Esophagus (tissue), 2 donors: ENCODE data around the gene CCDC27. TPM values are rescaled to one million over a fixed set of nuclear protein-coding genes. Genes with fewer than 3 reads are reported as not detected.

ENCODE experiments used
- H3K27ac ChIP-seq, 2 donors: one replicate each; pipeline ENCODE4 v1.5.1; 2013; ENCODE audit warnings: low read depth in 2 of 2, mild to moderate bottlenecking in 2 of 2, inconsistent platforms in 1 of 2, low read length in 1 of 2, moderate library complexity in 1 of 2
- H3K27me3 ChIP-seq, 2 donors: one replicate each; pipeline ENCODE4 v1.6.1; 2013; ENCODE audit warnings: low read length in 2 of 2, control low read depth in 1 of 2, mild to moderate bottlenecking in 1 of 2; ENCODE audit not compliant: insufficient read depth in 2 of 2, control insufficient read depth in 1 of 2
- H3K36me3 ChIP-seq, 2 donors: one replicate each; pipeline ENCODE4 v1.6.1; 2013; ENCODE audit warnings: low read length in 1 of 2; ENCODE audit not compliant: control insufficient read depth in 2 of 2, insufficient read depth in 2 of 2
- H3K4me1 ChIP-seq, 2 donors: one replicate each; pipeline ENCODE4 v1.6.1; 2013; ENCODE audit warnings: low read length in 1 of 2; ENCODE audit not compliant: control insufficient read depth in 2 of 2, insufficient read depth in 2 of 2
- H3K4me3 ChIP-seq, 2 donors: one replicate each; pipeline ENCODE4 v1.5.1; 2013; ENCODE audit warnings: low read length in 2 of 2, mild to moderate bottlenecking in 2 of 2, low read depth in 1 of 2, moderate library complexity in 1 of 2
- H3K9me3 ChIP-seq, 2 donors: one replicate each; pipeline ENCODE4 v1.6.1; 2013; ENCODE audit warnings: mild to moderate bottlenecking in 2 of 2, low read depth in 1 of 2, low read length in 1 of 2, moderate library complexity in 1 of 2; ENCODE audit not compliant: control insufficient read depth in 2 of 2, insufficient read depth in 1 of 2
- WGBS, 2 donors: extraction: QIAGEN DNeasy Blood & Tissue Kit; methylation state at CpG; one replicate each; pipeline ENCODE4 v1.1.7; 2013; 5-methylcytosine and 5-hydroxymethylcytosine counted together
- polyA plus RNA-seq, 2 donors: library from polyadenylated mRNA; stranded (reverse); fragments of 200-250 nt; gene quantifications; one replicate each; pipeline ENCODE4 v1.2.3, GENCODE V29; 2013
- donor health status: healthy with polysubstance abuse.
- donor health status: Bipolar disorder and iron deficiency.

Gene CCDC27
- polyA plus RNA-seq, 2 donors: not detected

DNA sequence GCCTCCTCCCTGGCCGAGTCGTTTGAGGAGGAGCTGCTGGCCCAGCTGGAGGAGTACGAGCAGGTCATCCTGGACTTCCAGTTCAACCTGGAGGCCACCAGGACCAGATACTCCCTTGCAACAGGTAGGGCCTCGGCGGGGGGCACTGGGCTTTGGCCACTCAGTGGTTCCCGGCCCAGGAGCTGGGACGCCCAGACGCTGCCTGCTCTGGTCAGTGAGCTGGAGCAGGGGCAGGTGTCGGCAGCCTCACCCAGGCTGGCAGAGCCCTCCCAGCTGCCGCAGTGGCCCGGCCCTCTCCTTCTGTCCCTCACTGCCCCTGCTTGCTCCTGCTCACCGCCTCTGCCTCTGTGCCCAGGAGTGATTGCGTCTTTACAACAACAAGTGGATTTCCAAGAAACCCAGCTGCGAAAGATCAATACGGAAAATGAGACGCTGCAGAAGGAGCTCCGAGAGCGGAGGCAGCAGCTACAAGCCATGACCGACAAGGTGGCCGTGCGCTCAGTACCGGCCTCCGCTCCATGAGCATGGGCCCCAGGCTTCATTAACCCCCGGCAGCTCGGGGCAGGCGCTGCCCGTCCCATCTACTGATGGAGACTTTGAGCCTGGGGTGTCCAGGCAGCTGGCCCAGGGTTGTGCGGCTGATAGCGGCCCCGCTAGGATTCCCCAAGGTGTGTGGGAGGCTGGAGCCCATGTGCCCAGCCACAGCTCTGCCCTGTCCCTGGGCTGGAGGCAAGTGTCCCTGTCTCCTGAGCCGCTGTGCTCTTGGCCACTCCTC lies 11.3 kb downstream of the CCDC27 start:
- H3K4me1 ChIP-seq: no peaks in the 10 kb centered on the region
- peaks cover 0 to 3% of the 10 kb centered on the region in 2 donors for H3K9me3 ChIP-seq
- WGBS, 2 donors: 76 to 79% methylated on average over 28 to 31 of the region's 31 CpGs
- no peak overlapping the region for H3K27ac ChIP-seq
- no peaks in the 10 kb centered on the region for H3K27me3 ChIP-seq
- no peak overlapping the region for H3K4me3 ChIP-seq
- H3K36me3 ChIP-seq: no peaks in the 10 kb centered on the region

- 87 to 91% methylated on average over 17 of the region's 17 CpGs for WGBS, 2 donors
- Histone ChIP-seq H3K9me3 (no peaks in the 10 kb centered on the region), H3K36me3 (no peaks in the 10 kb centered on the region), H3K27me3 (no peaks in the 10 kb centered on the region), H3K4me1 (peaks cover 4 to 5% of the 10 kb centered on the region in 2 donors), H3K27ac (no peak overlapping the region), H3K4me3 (no peak overlapping the region)
Measured at GRCh38 chr1:3767328-3767925, 15.2 kb downstream of the CCDC27 start.

DNA sequence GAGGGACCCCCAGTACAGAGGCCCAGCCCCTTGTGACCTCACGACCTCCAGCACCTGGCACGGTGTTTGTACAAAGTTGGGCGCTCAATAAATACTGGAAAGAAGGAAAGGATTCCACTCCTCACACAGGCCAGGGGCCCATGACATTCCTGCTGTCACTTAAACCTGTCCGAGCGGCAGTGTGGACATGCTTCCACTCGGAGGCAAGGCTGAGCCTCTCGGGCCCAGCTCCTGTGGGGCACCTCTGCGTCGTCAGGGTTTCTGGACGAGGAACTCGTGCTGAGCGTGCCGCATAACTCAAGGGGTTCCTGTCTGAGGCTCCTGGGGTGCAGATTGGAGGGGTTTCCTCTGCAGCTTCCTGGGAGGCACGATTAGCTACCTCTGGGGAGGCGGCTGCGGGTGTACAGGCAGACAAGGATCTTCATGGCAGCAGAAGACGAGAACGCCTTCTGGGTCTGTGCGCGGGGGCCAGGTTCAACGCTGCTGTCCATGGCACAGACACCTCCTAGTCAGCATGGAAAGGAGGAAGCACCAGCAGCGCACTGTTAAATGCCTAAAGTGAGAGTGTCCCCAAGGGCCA lies 16.7 kb downstream of the CCDC27 start:
- H3K27me3 ChIP-seq: no peaks in the 10 kb centered on the region
- no peak overlapping the region for H3K4me3 ChIP-seq
- no peaks in the 10 kb centered on the region for H3K36me3 ChIP-seq
- H3K9me3 ChIP-seq: no peaks in the 10 kb centered on the region
- H3K4me1 ChIP-seq: peaks cover 4 to 14% of the 10 kb centered on the region in 2 donors
- 91 to 92% methylated on average over 22 of the region's 22 CpGs for WGBS, 2 donors
- no peak overlapping the region for H3K27ac ChIP-seq

DNA sequence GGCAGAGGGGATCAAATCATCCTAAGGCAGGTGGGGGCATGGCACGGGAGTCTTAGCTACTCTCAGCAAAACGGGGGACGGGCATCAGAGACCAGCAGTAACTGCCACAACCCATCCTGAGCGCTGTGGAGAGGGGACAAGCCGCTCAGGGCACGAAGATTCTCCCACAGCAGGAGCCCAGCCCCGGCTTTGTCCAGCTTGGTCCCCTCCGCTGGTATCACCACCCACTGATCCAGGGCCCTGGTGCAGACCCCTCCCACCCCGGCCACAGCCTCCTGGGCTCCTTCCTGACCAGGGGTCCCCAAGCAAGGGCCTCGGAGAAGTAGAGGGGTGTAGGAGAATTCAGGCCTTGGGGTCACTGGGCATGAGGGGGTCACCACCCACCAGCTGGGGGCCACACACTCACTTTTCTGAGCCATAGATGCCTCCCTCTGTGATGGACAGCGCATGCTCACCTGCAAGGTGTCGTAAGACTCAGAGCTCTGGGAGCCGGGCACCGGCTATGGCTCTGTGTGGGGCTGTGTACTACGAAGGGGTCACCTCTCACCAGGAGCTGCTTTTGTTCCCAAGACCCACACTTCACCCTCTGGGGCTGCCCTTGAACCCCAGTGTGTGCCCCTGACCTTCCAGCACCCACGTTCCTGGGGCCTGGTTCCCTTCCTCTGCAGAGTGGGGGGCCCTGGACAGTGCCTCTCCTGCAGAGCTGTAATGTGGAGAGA lies 18.0 kb downstream of the CCDC27 start:
- Histone ChIP-seq H3K9me3 (no peaks in the 10 kb centered on the region), H3K4me1 (peaks cover 4 to 14% of the 10 kb centered on the region in 2 donors), H3K36me3 (no peaks in the 10 kb centered on the region), H3K27me3 (no peaks in the 10 kb centered on the region), H3K27ac (no peak overlapping the region), H3K4me3 (no peak overlapping the region)
- 88 to 91% methylated on average over 16 of the region's 16 CpGs for WGBS, 2 donors

GRCh38 chr1:3771108-3772026 lies 19.1 kb downstream of the CCDC27 start:
- 49 to 51% methylated on average over 32 of the region's 32 CpGs for WGBS, 2 donors
- peak overlapping the region; percentile 34 to 54 for H3K4me3 ChIP-seq
- no peaks in the 10 kb centered on the region for H3K27me3 ChIP-seq
- H3K27ac ChIP-seq: no peak overlapping the region
- peaks cover 7 to 25% of the 10 kb centered on the region in 2 donors for H3K4me1 ChIP-seq
- H3K36me3 ChIP-seq: no peaks in the 10 kb centered on the region
- no peaks in the 10 kb centered on the region for H3K9me3 ChIP-seq

DNA sequence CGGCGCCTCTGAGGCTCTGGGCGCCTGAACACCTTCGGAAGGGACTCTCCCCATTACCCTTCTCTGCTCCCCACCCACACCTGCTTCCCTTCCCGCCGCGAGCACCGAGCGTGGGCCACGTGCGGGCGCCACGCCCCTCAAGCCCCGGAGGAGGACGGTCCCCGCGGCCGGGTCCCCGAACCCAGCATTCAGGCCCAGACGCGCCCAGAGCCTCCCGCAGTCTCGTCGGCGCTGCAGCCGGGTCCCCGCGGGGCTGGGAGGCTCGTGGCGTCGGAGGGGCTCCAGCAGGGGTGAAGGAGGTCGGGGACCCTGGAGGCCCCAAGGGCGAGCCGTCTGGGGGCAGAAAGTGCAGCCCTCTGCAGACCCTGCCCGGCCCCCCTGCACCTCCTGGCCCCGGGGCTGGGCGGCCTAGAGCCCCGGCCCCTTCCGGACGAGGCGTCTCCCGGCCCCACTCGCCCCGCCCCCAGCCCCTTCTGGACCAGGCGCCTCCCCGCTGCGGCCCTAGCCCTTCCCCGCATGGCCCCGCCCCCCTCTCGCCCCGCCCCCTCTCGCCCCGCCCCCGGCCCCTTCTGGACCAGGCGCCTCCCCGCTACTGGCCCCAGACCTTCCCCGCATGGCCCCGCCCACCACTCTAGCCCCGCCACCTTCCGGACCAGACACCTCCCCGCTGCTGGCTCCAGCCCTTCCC lies 19.9 kb downstream of the CCDC27 start:
- Histone ChIP-seq H3K36me3 (no peaks in the 10 kb centered on the region), H3K9me3 (no peaks in the 10 kb centered on the region), H3K4me1 (peaks cover 7 to 32% of the 10 kb centered on the region in 2 donors), H3K4me3 (peak overlapping the region; percentile 34 to 54), H3K27me3 (no peaks in the 10 kb centered on the region), H3K27ac (peak overlapping the region in 1 of 2 donors; percentile 34)
- 0 to 1% methylated on average over 36 to 60 of the region's 61 CpGs for WGBS, 2 donors

DNA sequence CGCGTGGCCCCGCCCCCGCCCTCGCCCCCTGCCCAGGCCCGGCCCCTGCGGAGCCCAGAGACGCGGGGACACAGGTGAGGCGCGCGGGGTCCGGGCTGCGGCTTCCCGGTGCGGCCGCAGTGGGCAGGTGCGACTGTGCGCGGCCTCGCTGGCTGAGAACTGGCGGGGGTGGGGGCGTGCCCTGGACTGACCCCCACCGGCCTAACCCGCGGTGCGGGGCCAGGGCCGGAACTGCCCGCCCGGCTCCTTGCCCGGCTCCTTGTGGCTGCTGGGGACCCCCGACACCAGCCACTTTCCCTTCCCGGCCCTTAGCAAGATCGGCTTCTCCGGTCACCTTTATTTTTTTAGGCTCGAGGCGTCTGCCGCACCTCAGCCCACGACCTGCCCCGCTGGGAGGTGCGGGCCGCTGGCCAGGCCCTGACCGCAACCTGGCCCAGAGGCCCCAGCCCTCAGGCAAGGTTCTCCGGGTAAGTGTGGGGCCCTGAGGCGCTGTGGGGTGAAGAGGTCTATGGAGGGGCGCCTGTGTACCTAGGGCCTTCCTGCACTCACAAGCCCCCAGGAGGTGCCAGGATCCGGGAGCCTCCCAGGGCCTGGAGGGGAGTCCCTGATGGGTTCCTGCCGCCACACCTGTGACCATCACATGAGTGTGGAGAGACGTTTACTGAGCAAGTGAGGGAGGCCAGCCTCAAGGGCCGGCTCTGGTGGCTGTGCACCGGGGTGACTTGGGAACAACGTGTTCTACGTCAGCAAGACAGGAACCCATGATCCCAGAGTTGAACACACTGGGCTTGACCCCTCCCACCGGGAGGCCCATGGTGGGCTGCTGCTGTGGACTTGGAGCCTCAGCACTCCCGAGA lies 20.7 kb downstream of the CCDC27 start, which contains the start of gene SMIM1:
SMIM1 (plus strand) TSS at position 35 of the 857 bp plus-strand sequence. CDS start 2,625 bp downstream, outside the sequence.
- Histone ChIP-seq H3K9me3 (no peaks in the 10 kb centered on the region), H3K4me3 (peak within 1 kb of the TSS; percentile 34 to 54), H3K27ac (peak within 1 kb of the TSS; percentile 28 to 34), H3K4me1 (peaks cover 7 to 33% of the 10 kb centered on the region in 2 donors), H3K27me3 (no peaks in the 10 kb centered on the region), H3K36me3 (no peaks in the 10 kb centered on the region)
- 13% methylated on average over 48 to 55 of the region's 55 CpGs for WGBS, 2 donors
